ENCODE data around the gene UACA.

Gene UACA

GRCh38 chr15:70647396-70647795 is 116.0 kb downstream of the UACA start:
- no peak for TF ChIP-seq CTCF (IDR thresholded peaks at IDR 0.05; ENCODE audit: control extremely low read depth, extremely low read depth, low read depth, missing control alignments)
- CTCF ChIA-PET: no interaction called here
- DNase-seq (ENCODE audit: extremely low spot score): no peak
- POLR2A ChIA-PET: no interaction called here

- DNase-seq (ENCODE audit: extremely low spot score): no peak
- TF ChIP-seq CTCF (IDR thresholded peaks at IDR 0.05; ENCODE audit: control extremely low read depth, extremely low read depth, low read depth, missing control alignments): no peak
- CTCF ChIA-PET: no interaction called here
- POLR2A ChIA-PET: no interaction called here
These were observed 117.2 kb downstream of the UACA start for GRCh38 chr15:70646169-70646568.

GRCh38 chr15:70643783-70644125 is 119.6 kb downstream of the UACA start:
- no peak for DNase-seq (ENCODE audit: extremely low spot score)
- POLR2A ChIA-PET: no interaction called here
- CTCF ChIA-PET: no interaction called here
- no peak for TF ChIP-seq CTCF (IDR thresholded peaks at IDR 0.05; ENCODE audit: control extremely low read depth, extremely low read depth, low read depth, missing control alignments)

- POLR2A ChIA-PET: no interaction called here
- no peak for TF ChIP-seq CTCF (IDR thresholded peaks at IDR 0.05; ENCODE audit: control extremely low read depth, extremely low read depth, low read depth, missing control alignments)
- CTCF ChIA-PET: no interaction called here
- DNase-seq (ENCODE audit: extremely low spot score): no peak
These were observed 120.1 kb downstream of the UACA start for GRCh38 chr15:70643106-70643782.

GRCh38 chr15:70636540-70637165 is 126.7 kb downstream of the UACA start:
- POLR2A ChIA-PET: no interaction called here
- peak; percentile 29 for TF ChIP-seq CTCF (IDR thresholded peaks at IDR 0.05; ENCODE audit: control extremely low read depth, extremely low read depth, low read depth, missing control alignments)
- CTCF ChIA-PET: no interaction called here

GRCh38 chr15:70635895-70636294 is 127.5 kb downstream of the UACA start:
- no peak for TF ChIP-seq CTCF (IDR thresholded peaks at IDR 0.05; ENCODE audit: control extremely low read depth, extremely low read depth, low read depth, missing control alignments)
- DNase-seq (ENCODE audit: extremely low spot score): no peak
- ChIA-PET CTCF (no interaction called here), POLR2A (no interaction called here)

More at GRCh38 chr15:70636540-70637165, 126.7 kb downstream of the UACA start:
- no peak for DNase-seq (ENCODE audit: extremely low spot score)

All from GM10248 (cell line).